Type B pancreatic cell (in vitro differentiated cells): ENCODE measurements around the gene NUP210L. TPM values are rescaled to one million over a fixed set of nuclear protein-coding genes. Genes with fewer than 3 reads are reported as not detected.
A peak's percentile ranks its signal among the peaks of the same experiment; 100 is the strongest.
"Not testable (repeated sequence)": the region's sequence is repeated elsewhere in the genome, so short reads cannot be mapped to it uniquely, and the experiment has no call there.

ENCODE experiments used
- DNase-seq: peaks from one replicate; pipeline ENCODE4 v3.0.0; 2021; ENCODE audit warnings: mixed read lengths; ENCODE audit not compliant: unreplicated experiment; ENCODE audit errors: extremely low spot score
- H3K27ac Mint-ChIP-seq: 2 replicates; pipeline ENCODE4 v1.8.0; 2021; ENCODE audit warnings: mild to moderate bottlenecking, mixed read lengths
- H3K27me3 Mint-ChIP-seq: 2 replicates; pipeline ENCODE4 v1.8.0; 2021; ENCODE audit warnings: mixed read lengths
- H3K36me3 Mint-ChIP-seq: 2 replicates; pipeline ENCODE4 v1.8.0; 2021; ENCODE audit warnings: mixed read lengths
- H3K4me1 Mint-ChIP-seq: one replicate; pipeline ENCODE4 v1.8.0; 2021; ENCODE audit warnings: mixed read lengths; ENCODE audit not compliant: unreplicated experiment
- H3K4me3 Mint-ChIP-seq: 2 replicates; pipeline ENCODE4 v1.8.0; 2021; ENCODE audit warnings: mild to moderate bottlenecking, mixed read lengths
- H3K9me3 Mint-ChIP-seq: 2 replicates; pipeline ENCODE4 v1.8.0; 2021; ENCODE audit warnings: mixed read lengths
- CTCF ChIP-seq: fragments of 200-600 bp; sonication (generic); conservative IDR thresholded peaks from 2 replicates; pipeline ENCODE4 v1.5.0; 2021; ENCODE audit warnings: antibody characterized with exemption, mild to moderate bottlenecking
- total RNA-seq: library from RNA; stranded (reverse); gene quantifications from 2 replicates; pipeline ENCODE4 v1.2.1, GENCODE V29; 2021; ENCODE audit warnings: low replicate concordance

Gene NUP210L
- total RNA-seq, 1 donor from 2014 or later, result not detected

DNA sequence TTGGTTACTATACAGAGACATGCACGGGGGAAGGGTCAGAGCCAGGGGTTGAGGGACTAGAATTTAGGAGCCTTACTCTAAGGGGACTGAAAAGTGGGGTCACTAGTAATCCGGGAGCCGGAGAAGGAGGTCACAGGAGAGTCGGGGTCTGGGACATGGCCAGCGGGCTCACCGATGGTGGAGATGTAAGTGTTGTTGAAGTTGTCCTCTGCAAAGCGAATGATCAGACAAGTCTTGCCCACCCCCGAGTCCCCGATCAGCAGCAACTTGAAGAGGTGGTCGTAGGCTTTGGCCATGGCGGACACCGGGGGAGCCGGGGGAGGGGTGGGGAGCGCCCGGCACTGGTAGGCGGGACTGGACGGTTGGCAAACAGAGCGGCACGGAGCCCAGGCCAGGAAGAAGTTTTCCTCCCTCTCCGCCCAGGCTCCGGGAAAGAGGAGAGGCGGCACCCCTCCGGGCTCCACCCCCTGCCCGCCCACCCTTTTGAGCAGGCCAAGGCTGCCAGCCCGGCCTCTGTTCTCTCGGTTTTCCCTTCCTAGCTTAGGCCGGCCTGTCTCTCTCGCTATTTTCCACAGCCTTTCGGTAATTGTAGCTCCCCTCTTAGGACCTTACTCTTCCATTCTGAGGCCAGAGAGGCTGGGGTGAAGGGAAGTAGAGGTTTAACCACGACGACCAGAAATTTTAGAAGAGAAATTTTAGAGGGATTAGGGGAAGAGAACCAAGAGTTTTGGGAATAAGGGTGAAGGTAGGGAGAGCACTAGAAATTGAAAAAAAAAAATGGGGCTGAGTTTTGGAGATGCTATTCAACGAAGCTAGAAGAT lies 168.7 kb downstream of the NUP210L start, which contains the start of gene RAB13:
Gene RAB13, minus strand, starts transcription at position 399 of the 821 bp plus-strand sequence. Its CDS starts 103 bp downstream, at position 296.
- Mint-ChIP-seq H3K27ac (peak within 1 kb of the TSS; percentile 94), H3K4me3 (peak within 1 kb of the TSS; percentile 97), H3K27me3 (no peaks in the 10 kb centered on the region), H3K36me3 (peaks cover 16% of the 10 kb centered on the region), H3K9me3 (peaks cover 4% of the 10 kb centered on the region), H3K4me1 (peaks cover 27% of the 10 kb centered on the region)
- DNase-seq, result peak; percentile 80
- no peak for TF ChIP-seq CTCF

DNA sequence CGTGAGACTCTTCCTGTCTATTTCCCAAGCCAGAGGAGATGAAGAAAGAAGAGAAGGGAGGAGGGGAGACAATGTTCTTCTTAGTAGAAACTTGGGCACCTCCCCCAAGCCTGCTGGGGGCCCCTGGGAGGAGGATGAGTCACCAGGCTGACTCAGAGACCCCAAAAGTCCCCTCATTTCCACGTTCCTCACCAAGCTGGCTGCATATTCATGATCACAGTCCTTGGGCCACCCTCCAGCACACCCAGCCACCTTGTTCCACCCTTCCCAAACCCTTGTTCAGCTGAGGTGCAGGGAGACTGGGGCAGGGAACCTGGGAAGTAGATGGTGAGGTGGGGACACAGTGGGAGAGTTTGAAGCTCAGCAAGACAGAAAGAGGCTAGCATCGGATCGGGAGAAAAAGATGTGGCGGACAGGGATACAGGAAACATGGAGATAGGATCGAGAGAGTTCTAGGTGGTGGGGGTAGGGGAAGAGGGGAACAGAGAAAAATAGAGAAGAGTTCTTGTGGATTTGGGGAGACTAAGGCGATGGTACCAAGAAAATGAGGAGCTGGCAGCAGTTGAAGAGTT lies 169.4 kb downstream of the NUP210L start:
- DNase-seq, result no peak
- no peaks in the 10 kb centered on the region for H3K27me3 Mint-ChIP-seq
- TF ChIP-seq CTCF, result no peak
- H3K9me3 Mint-ChIP-seq, result peaks cover 2% of the 10 kb centered on the region
- peak overlapping the region; percentile 86 for H3K27ac Mint-ChIP-seq
- peaks cover 23% of the 10 kb centered on the region for H3K4me1 Mint-ChIP-seq
- H3K4me3 Mint-ChIP-seq, result peak overlapping the region; percentile 97
- peaks cover 11% of the 10 kb centered on the region for H3K36me3 Mint-ChIP-seq

GRCh38 chr1:153984123-153984894 lies 170.6 kb downstream of the NUP210L start:
- Mint-ChIP-seq H3K9me3 (no peaks in the 10 kb centered on the region), H3K27ac (no peak overlapping the region), H3K27me3 (no peaks in the 10 kb centered on the region), H3K36me3 (peaks cover 10% of the 10 kb centered on the region), H3K4me1 (peaks cover 20% of the 10 kb centered on the region), H3K4me3 (peak overlapping the region; percentile 75)
- no peak for DNase-seq
- no peak for TF ChIP-seq CTCF

DNA sequence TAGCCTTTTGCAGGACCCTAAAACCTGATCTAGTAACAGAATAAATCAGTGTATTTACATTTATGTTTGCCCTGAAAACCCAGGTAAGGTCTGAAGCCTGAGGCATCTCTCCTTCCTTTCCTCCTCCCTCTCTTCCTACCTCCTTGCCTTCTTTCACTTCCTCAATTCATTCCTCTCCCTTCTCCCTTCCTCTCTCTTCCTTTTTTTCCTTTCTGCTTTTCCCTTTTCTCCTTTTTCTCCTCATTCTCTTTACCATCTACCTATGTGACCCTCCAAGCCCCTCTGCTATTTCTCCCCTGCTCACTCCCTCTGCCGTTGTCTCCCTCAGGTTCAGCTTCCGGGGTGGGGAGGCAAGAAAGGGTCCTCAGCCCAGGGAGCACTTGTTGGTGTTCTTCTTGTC lies 173.1 kb downstream of the NUP210L start:
- H3K4me1 Mint-ChIP-seq, result peaks cover 26% of the 10 kb centered on the region
- DNase-seq, H3K4me3 Mint-ChIP-seq, H3K27ac Mint-ChIP-seq, H3K27me3 Mint-ChIP-seq, H3K9me3 Mint-ChIP-seq: not testable (repeated sequence)
- H3K36me3 Mint-ChIP-seq, result peaks cover 14% of the 10 kb centered on the region

DNA sequence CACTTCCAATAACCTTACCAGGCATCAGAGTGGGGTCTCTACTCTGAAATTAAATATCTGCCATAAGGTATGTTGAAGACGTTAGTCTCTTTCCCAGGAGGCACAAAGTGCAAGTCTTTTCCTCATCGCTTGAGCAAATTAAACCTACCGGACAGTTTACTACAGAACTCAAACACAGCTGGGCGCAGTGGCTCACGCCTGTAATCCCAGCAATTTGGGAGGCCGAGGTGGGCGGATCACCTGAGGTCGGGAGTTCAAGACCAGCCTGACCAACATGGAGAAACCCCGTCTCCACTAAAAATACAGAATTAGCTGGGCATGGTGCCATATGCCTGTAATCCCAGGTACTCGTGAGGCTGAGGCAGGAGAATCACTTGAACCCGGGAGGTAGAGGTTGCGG lies 175.8 kb downstream of the NUP210L start:
- DNase-seq, H3K27me3 Mint-ChIP-seq, H3K27ac Mint-ChIP-seq, H3K9me3 Mint-ChIP-seq: not testable (repeated sequence)
- Mint-ChIP-seq H3K4me3 (peak overlapping the region; percentile 99), H3K36me3 (peaks cover 24% of the 10 kb centered on the region), H3K4me1 (peaks cover 17% of the 10 kb centered on the region)

DNA sequence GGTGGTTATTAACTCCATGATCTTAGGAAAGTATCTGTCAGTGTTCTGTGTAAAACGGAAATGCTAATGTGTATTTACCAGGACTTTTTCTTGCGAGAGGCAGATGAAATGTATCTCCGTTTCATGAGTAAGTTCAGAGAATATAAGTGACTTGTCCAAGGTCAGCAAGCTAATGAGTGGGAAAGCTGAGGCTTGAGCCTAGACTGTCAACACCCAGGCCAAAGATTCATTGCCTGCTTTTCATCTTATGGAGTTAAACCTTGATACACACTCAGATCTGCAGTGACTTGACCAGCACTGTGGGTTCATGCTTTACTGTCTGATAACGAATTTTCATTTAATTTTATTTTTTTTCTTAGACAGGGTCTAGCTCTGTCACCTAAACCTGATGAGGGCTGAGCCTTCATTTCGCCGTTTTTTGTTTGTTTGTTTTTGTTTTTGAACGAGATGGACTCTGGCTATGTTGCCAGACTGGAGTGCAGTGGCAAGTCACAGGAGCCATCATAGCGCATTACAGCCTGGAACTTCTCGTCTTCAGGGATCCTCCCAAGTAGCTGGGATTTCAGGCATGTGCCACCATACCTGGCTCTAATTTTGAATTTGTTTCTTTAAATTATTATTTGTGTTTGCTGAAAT lies 176.5 kb downstream of the NUP210L start:
- no peak for TF ChIP-seq CTCF
- H3K9me3 Mint-ChIP-seq, result no peaks in the 10 kb centered on the region
- peak overlapping the region; percentile 95 for H3K27ac Mint-ChIP-seq
- peaks cover 17% of the 10 kb centered on the region for H3K4me1 Mint-ChIP-seq
- DNase-seq, result no peak
- H3K4me3 Mint-ChIP-seq, result peak overlapping the region; percentile 99
- peaks cover 24% of the 10 kb centered on the region for H3K36me3 Mint-ChIP-seq
- H3K27me3 Mint-ChIP-seq, result no peaks in the 10 kb centered on the region
